IMR-90 (cell line): ENCODE results near the gene LFNG. TPM values are rescaled to one million over a fixed set of nuclear protein-coding genes. Genes with fewer than 3 reads are reported as not detected.

Experiments used
- ATAC-seq: fragments of 200-7000 bp; cut with Tn5 transposase; 2 replicates; pipeline ENCODE4 v1.9.1; 2020; ENCODE audit warnings: low read depth, mild to moderate bottlenecking, moderate library complexity
- BruUV-seq: library from RNA; stranded (reverse); fragments of 400-500 nt; replicated peaks from 2 replicates; lab custom pipeline; 2021; lab: Mats Ljungman, UMichigan
- CTCF ChIA-PET: fragments of 300-600 bp; formaldehyde crosslinking; extraction: SDS; loops from one replicate; lab custom pipeline; 2021; ENCODE audit warnings: antibody characterized with exemption; lab: Yijun Ruan, JAX
- POLR2A ChIA-PET: fragments of 300-600 bp; sonication (Branson Sonifier 250); formaldehyde crosslinking; loops from one replicate; lab custom pipeline; 2022; ENCODE audit warnings: antibody characterized with exemption; ENCODE audit not compliant: unreplicated experiment; lab: Charles Lee
- DNase-seq: peaks from one replicate; pipeline ENCODE4 v3.0.0; 2013
- H2AFZ ChIP-seq: replicated peaks from 2 replicates; pipeline ENCODE3; 2013; ENCODE audit warnings: low read length, mild to moderate bottlenecking; ENCODE audit not compliant: poor library complexity
- H2AK5ac ChIP-seq: 2 replicates; pipeline ENCODE4 v1.6.1; 2013; ENCODE audit warnings: low read depth, low read length, inconsistent platforms
- H2AK9ac ChIP-seq: replicated peaks from 2 replicates; pipeline ENCODE3; 2013; ENCODE audit warnings: mild to moderate bottlenecking, low read depth, low read length, moderate library complexity; ENCODE audit not compliant: poor library complexity
- H2BK120ac ChIP-seq: 2 replicates; pipeline ENCODE4 v1.6.1; 2013; ENCODE audit warnings: low read depth, low read length, inconsistent platforms
- H2BK15ac ChIP-seq: 3 replicates; pipeline ENCODE4 v1.6.1; 2013; ENCODE audit warnings: low read depth, low read length, inconsistent platforms
- H2BK20ac ChIP-seq: 2 replicates; pipeline ENCODE4 v1.6.1; 2013; ENCODE audit warnings: low read depth, mild to moderate bottlenecking, inconsistent platforms, low read length, moderate library complexity
- H2BK5ac ChIP-seq: 2 replicates; pipeline ENCODE4 v1.6.1; 2013; ENCODE audit warnings: mild to moderate bottlenecking, low read depth, low read length, inconsistent platforms; ENCODE audit not compliant: poor library complexity, severe bottlenecking
- H3K14ac ChIP-seq: replicated peaks from 2 replicates; pipeline ENCODE4 v1.6.1; 2013; ENCODE audit warnings: low read depth, low read length, inconsistent platforms
- H3K18ac ChIP-seq: 2 replicates; pipeline ENCODE4 v1.6.1; 2013; ENCODE audit warnings: low read depth, low read length, control low read depth
- H3K23ac ChIP-seq: 2 replicates; pipeline ENCODE4 v1.6.1; 2013; ENCODE audit warnings: low read depth, low read length, inconsistent platforms
- H3K27ac ChIP-seq: 2 replicates; pipeline ENCODE4 v1.5.1; 2013; ENCODE audit warnings: mild to moderate bottlenecking, control low read depth, low read length; ENCODE audit not compliant: insufficient read depth
- H3K27me3 ChIP-seq: 2 replicates; pipeline ENCODE4 v1.6.1; 2013; ENCODE audit warnings: low read length; ENCODE audit not compliant: control insufficient read depth, insufficient read depth
- H3K36me3 ChIP-seq: 2 replicates; pipeline ENCODE4 v1.6.1; 2013; ENCODE audit warnings: low read length, mixed read lengths; ENCODE audit not compliant: control insufficient read depth, insufficient read depth
- H3K4ac ChIP-seq: 2 replicates; pipeline ENCODE4 v1.6.1; 2013; ENCODE audit warnings: low read depth, low read length, inconsistent platforms
- H3K4me1 ChIP-seq: 2 replicates; pipeline ENCODE4 v1.6.1; 2013; ENCODE audit warnings: low read length, mixed read lengths; ENCODE audit not compliant: control insufficient read depth, insufficient read depth
- H3K4me2 ChIP-seq: 2 replicates; pipeline ENCODE4 v1.6.1; 2013; ENCODE audit warnings: low read depth, mild to moderate bottlenecking, control low read depth, low read length, moderate library complexity
- H3K4me3 ChIP-seq: 2 replicates; pipeline ENCODE4 v1.5.1; 2013; ENCODE audit warnings: low read depth, mild to moderate bottlenecking, control low read depth, low read length, moderate library complexity; ENCODE audit not compliant: insufficient read depth
- H3K56ac ChIP-seq: 2 replicates; pipeline ENCODE4 v1.6.1; 2013; ENCODE audit warnings: low read length, inconsistent platforms; ENCODE audit not compliant: insufficient read depth; ENCODE audit errors: extremely low read depth
- H3K79me1 ChIP-seq, 2 experiments: 2 replicates each; pipeline ENCODE4 v1.6.1; 2013; ENCODE audit warnings: low read length in 2 of 2, inconsistent platforms in 1 of 2, low read depth in 1 of 2
- H3K9ac ChIP-seq: 2 replicates; pipeline ENCODE4 v1.6.1; 2013; ENCODE audit warnings: low read depth, low read length, control low read depth
- H3K9me1 ChIP-seq: 2 replicates; pipeline ENCODE4 v1.6.1; 2013; ENCODE audit warnings: low read length, inconsistent platforms; ENCODE audit not compliant: insufficient read depth
- H3K9me3 ChIP-seq: 2 replicates; pipeline ENCODE4 v1.6.1; 2013; ENCODE audit warnings: low read length; ENCODE audit not compliant: control insufficient read depth, insufficient read depth
- H4K20me1 ChIP-seq: 2 replicates; pipeline ENCODE4 v1.6.1; 2013; ENCODE audit warnings: low read length, inconsistent platforms; ENCODE audit not compliant: insufficient read depth
- H4K5ac ChIP-seq: 2 replicates; pipeline ENCODE4 v1.6.1; 2013; ENCODE audit warnings: mild to moderate bottlenecking, low read depth, low read length, control low read depth
- H4K8ac ChIP-seq, 2 experiments: 2 replicates each; pipeline ENCODE4 v1.6.1; 2013; ENCODE audit warnings: low read depth in 2 of 2, low read length in 2 of 2, control low read depth in 1 of 2, inconsistent platforms in 1 of 2
- H4K91ac ChIP-seq: 2 replicates; pipeline ENCODE4 v1.6.1; 2013; ENCODE audit warnings: low read depth, low read length, inconsistent platforms; ENCODE audit not compliant: insufficient read depth
- FOS ChIP-seq: fragments of 150-350 bp; IDR thresholded peaks from 2 replicates; pipeline ENCODE4 v1.6.1; 2016; ENCODE audit warnings: low read depth, low read length
- MAFK ChIP-seq: IDR thresholded peaks from 2 replicates; pipeline ENCODE4 v1.6.1; 2012; ENCODE audit warnings: low read depth, low read length, improper control_type of control experiment
- RAD21 ChIP-seq: IDR thresholded peaks from 2 replicates; pipeline ENCODE4 v1.6.1; 2012; ENCODE audit warnings: low read length, improper control_type of control experiment
- RFX5 ChIP-seq: IDR thresholded peaks from 2 replicates; pipeline ENCODE4 v1.8.0; 2012; ENCODE audit warnings: low read depth, mild to moderate bottlenecking, low read length, moderate library complexity
- WGBS, 2 experiments: methylation state at CpG; one replicate each; pipeline versions ENCODE4 v1.1.5 to v1.1.7; 2013; ENCODE audit warnings: missing lambda C conversion rate in 2 of 2; ENCODE audit not compliant: insufficient read length in 1 of 2; ENCODE audit errors: extremely low coverage in 2 of 2; 5-methylcytosine and 5-hydroxymethylcytosine counted together
- dilution Hi-C: fragments of 300-500 bp; cut with HindIII; formaldehyde crosslinking; loops from one replicate; pipeline ENCODE4 v1.14.3; 2018; ENCODE audit warnings: low sequenced_read_pairs; ENCODE audit not compliant: unreplicated experiment
- in situ Hi-C: fragments of 300-500 bp; cut with MboI; formaldehyde crosslinking; loops from 3 replicates; pipeline ENCODE4 v1.14.3; 2019; ENCODE audit warnings: low sequenced_read_pairs, inconsistent platforms, mixed read lengths
- intact Hi-C: fragments of 100-400 bp; cut with micrococcal nuclease; formaldehyde crosslinking; loops from 2 replicates; pipeline ENCODE4 v1.10.0; 2022
- polyA plus RNA-seq, 3 experiments: library from polyadenylated mRNA; depleted of rRNA; stranded (reverse); fragments of >200 nt; gene quantifications; 2 replicates each; pipeline ENCODE4 v1.2.3, GENCODE V29; 2012; ENCODE audit warnings: low replicate concordance in 1 of 3
- total RNA-seq: library from RNA; depleted of rRNA; stranded (reverse); fragments of >200 nt; gene quantifications from 2 replicates; pipeline ENCODE4 v1.2.3, GENCODE V29; 2012
- TF ChIP-seq, protein P1 (sequence below): fragments of 150-350 bp; IDR thresholded peaks from 2 replicates; pipeline ENCODE4 v1.6.1; 2016; ENCODE audit warnings: low read depth, mild to moderate bottlenecking, low read length, moderate library complexity, borderline replicate concordance
- TF ChIP-seq, protein P2 (sequence below): fragments of 150-350 bp; IDR thresholded peaks from 2 replicates; pipeline ENCODE4 v1.6.1; 2017; ENCODE audit warnings: mild to moderate bottlenecking, antibody characterized with exemption, low read length, low read depth

Gene LFNG
- total and polyA plus RNA-seq, 2 of the 4 experiments (the other 2 are of a cell fraction) = 1.8 to 5.1 TPM

DNA sequence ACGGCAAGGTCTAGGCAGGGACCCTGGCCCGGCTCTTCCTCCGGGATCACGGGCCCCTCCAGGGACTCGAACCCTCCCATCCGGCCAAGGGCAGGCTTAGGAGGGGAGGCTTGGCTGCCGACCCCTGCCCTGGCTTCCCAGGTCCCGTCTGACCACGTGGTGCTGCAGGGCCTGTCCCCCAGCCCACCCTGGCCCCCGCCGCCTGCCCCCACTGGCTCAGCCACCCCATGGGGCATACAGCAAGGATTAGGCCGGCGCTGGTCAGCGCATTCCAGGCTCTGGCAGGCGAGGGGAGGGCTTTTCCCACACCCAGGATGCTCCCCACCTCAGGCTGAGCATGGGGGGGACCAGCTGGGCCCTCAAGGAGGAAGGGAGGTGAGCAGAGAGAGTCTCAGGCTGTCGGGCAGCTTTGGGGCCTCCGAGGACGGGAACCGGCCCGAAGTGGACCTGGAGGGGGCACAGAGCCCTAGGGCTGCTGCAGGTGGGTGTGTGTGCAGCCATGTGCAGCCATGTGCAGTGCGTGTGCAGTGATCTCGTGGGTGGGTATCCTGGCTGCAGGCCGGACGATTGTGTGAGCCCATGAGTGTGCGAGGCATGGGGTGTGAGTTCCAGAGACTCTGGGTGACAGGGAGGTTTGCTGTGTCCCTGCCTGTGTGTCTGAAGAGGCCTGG is 42.7 kb upstream of the LFNG start:
- no peak overlapping the region for H2AFZ ChIP-seq
- DNase-seq (no peak), ATAC-seq (no peak)
- no peak overlapping the region for H3K18ac ChIP-seq
- H2BK120ac ChIP-seq = no peak overlapping the region
- H3K27ac ChIP-seq = no peak overlapping the region
- no peak overlapping the region for H3K23ac ChIP-seq
- peaks cover 13% of the 10 kb centered on the region; the same call in 1 of the 2 replicates for H3K27me3 ChIP-seq
- no peak overlapping the region for H2BK5ac ChIP-seq
- no peaks in the 10 kb centered on the region for H3K79me1 ChIP-seq
- H3K9me1 ChIP-seq = no peaks in the 10 kb centered on the region
- H3K9ac ChIP-seq = no peak overlapping the region
- peak overlapping the region; percentile 76 for H2AK9ac ChIP-seq
- H3K4me1 ChIP-seq = no peaks in the 10 kb centered on the region
- no peaks in the 10 kb centered on the region for H3K36me3 ChIP-seq
- dilution Hi-C loops (no loop called here), in situ Hi-C loops (no loop called here), intact Hi-C loops (loop anchor here (2.0 to 10.0 kb wide), 3 partner anchors 82 to 678 kb away; partner anchors contain the start of gene IQCE)
- no TSS peak for BruUV-seq
- H4K20me1 ChIP-seq = no peaks in the 10 kb centered on the region
- no peak overlapping the region for H2AK5ac ChIP-seq
- H3K56ac ChIP-seq = no peak overlapping the region
- H4K8ac ChIP-seq = no peak overlapping the region
- H2BK15ac ChIP-seq = no peak overlapping the region
- no peak overlapping the region for H2BK20ac ChIP-seq
- H3K14ac ChIP-seq = no peak overlapping the region
- CTCF ChIA-PET = no interaction called here
- no peak overlapping the region for H3K4me2 ChIP-seq
- H3K4me3 ChIP-seq = no peak overlapping the region
- no peak overlapping the region for H4K5ac ChIP-seq
- H4K91ac ChIP-seq = no peak overlapping the region
- no peaks in the 10 kb centered on the region for H3K9me3 ChIP-seq
- TF ChIP-seq, protein P1, sequence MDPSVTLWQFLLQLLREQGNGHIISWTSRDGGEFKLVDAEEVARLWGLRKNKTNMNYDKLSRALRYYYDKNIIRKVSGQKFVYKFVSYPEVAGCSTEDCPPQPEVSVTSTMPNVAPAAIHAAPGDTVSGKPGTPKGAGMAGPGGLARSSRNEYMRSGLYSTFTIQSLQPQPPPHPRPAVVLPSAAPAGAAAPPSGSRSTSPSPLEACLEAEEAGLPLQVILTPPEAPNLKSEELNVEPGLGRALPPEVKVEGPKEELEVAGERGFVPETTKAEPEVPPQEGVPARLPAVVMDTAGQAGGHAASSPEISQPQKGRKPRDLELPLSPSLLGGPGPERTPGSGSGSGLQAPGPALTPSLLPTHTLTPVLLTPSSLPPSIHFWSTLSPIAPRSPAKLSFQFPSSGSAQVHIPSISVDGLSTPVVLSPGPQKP = no peak
- TF ChIP-seq MAFK = no peak
- TF ChIP-seq RFX5 = no peak
- no peak for TF ChIP-seq RAD21
- TF ChIP-seq FOS = no peak
- TF ChIP-seq, protein P2, sequence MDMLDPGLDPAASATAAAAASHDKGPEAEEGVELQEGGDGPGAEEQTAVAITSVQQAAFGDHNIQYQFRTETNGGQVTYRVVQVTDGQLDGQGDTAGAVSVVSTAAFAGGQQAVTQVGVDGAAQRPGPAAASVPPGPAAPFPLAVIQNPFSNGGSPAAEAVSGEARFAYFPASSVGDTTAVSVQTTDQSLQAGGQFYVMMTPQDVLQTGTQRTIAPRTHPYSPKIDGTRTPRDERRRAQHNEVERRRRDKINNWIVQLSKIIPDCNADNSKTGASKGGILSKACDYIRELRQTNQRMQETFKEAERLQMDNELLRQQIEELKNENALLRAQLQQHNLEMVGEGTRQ = no peak
- POLR2A ChIA-PET = no interaction called here
- no peak overlapping the region for H3K4ac ChIP-seq
- WGBS, 2 experiments = 65% methylated on average over 15 of the region's 25 CpGs; no CpG with 5 or more reads in 1 of the 2 experiments
